Stimulated activated CD8-positive, alpha-beta memory T cell treated with anti-CD3 and anti-CD28 coated beads, Interleukin-15, amount 100 ng/mL, for 4 hours (primary cell): ENCODE measurements around the gene ANKS4B.
A peak's percentile ranks its signal among the peaks of the same experiment; 100 is the strongest.
"Not testable (repeated sequence)": the region's sequence is repeated elsewhere in the genome, so short reads cannot be mapped to it uniquely, and the experiment has no call there.

Experiments
- DNase-seq, 2 donors: peaks; one replicate each; pipeline ENCODE4 v3.0.0-alpha.2; 2020; ENCODE audit warnings: low read depth in 2 of 2

ANKS4B gene

GRCh38 chr16:21289789-21290188, 56.3 kb downstream of the ANKS4B start:
- not testable (repeated sequence) for DNase-seq

GRCh38 chr16:21300309-21301167, 67.0 kb downstream of the ANKS4B start:
- DNase-seq = peak in 1 of 2 donors; percentile 11

GRCh38 chr16:21301168-21301894, 67.8 kb downstream of the ANKS4B start:
- DNase-seq = no peak

GRCh38 chr16:21301895-21302291, 68.4 kb downstream of the ANKS4B start:
- DNase-seq = no peak

- DNase-seq = no peak
Observed at GRCh38 chr16:21302454-21302853, 69.0 kb downstream of the ANKS4B start.

- DNase-seq = no peak
Observed at GRCh38 chr16:21302898-21303528, 69.5 kb downstream of the ANKS4B start.
